CD14-positive monocyte (primary cell): ENCODE measurements around the gene PPA2. TPM values are rescaled to one million over a fixed set of nuclear protein-coding genes. Genes with fewer than 3 reads are reported as not detected.
A peak's percentile ranks its signal among the peaks of the same experiment; 100 is the strongest.

Experiments used
- DNase-seq, 3 donors: peaks; one replicate each; pipeline ENCODE4 v3.0.0-alpha.2; 2011 to 2022
- H2AFZ ChIP-seq: 2 replicates; pipeline ENCODE4 v1.6.0; 2012; ENCODE audit warnings: mild to moderate bottlenecking, low read depth, low read length, inconsistent platforms; ENCODE audit not compliant: insufficient read depth, poor library complexity, severe bottlenecking
- H3K27ac ChIP-seq, 2 donors: 1 replicate in 1 of 2; 2 replicates in 1 of 2; pipeline ENCODE4 v1.5.1; 2012 to 2013; ENCODE audit warnings: low read length in 2 of 2, control low read depth in 1 of 2, inconsistent platforms in 1 of 2, low read depth in 1 of 2, mild to moderate bottlenecking in 1 of 2
- H3K27me3 ChIP-seq, 2 donors: one replicate each; pipeline versions ENCODE4 v1.6.0 to v1.6.1; 2011 to 2013; ENCODE audit warnings: low read length in 2 of 2; ENCODE audit not compliant: control insufficient read depth in 2 of 2, insufficient read depth in 2 of 2
- H3K36me3 ChIP-seq, 2 donors: replicated peaks in 1 of 2; 1 replicate in 1 of 2; 2 replicates in 1 of 2; pipeline versions ENCODE4 v1.5.1 to v1.6.1; 2012 to 2013; ENCODE audit warnings: low read length in 2 of 2, control low read depth in 1 of 2, inconsistent platforms in 1 of 2, mild to moderate bottlenecking in 1 of 2; ENCODE audit not compliant: insufficient read depth in 2 of 2, control insufficient read depth in 1 of 2
- H3K4me1 ChIP-seq, 2 donors: 1 replicate in 1 of 2; 2 replicates in 1 of 2; pipeline versions ENCODE4 v1.5.1 to v1.6.1; 2012 to 2013; ENCODE audit warnings: low read length in 2 of 2, control low read depth in 1 of 2, inconsistent platforms in 1 of 2, mild to moderate bottlenecking in 1 of 2, moderate library complexity in 1 of 2; ENCODE audit not compliant: insufficient read depth in 2 of 2, control insufficient read depth in 1 of 2
- H3K4me2 ChIP-seq: replicated peaks from 2 replicates; pipeline ENCODE3; 2012; ENCODE audit warnings: low read length, moderate library complexity, mild to moderate bottlenecking; ENCODE audit not compliant: poor library complexity, severe bottlenecking; ENCODE audit errors: extremely low read depth
- H3K4me3 ChIP-seq, 3 experiments: fragments of 200-600 bp in 1 of 3; sonication (generic) in 1 of 3; replicated peaks in 1 of 3; 1 replicate in 2 of 3; 2 replicates in 1 of 3; pipeline ENCODE4 v1.5.1; 2011 to 2013; ENCODE audit warnings: low read length in 3 of 3, mild to moderate bottlenecking in 3 of 3, control low read depth in 2 of 3, low read depth in 2 of 3, inconsistent platforms in 1 of 3, moderate library complexity in 1 of 3
- H3K79me2 ChIP-seq: 2 replicates; pipeline ENCODE4 v1.6.0; 2012; ENCODE audit warnings: mild to moderate bottlenecking, control low read depth, inconsistent platforms, low read length, moderate library complexity; ENCODE audit not compliant: insufficient read depth
- H3K9ac ChIP-seq: 2 replicates; pipeline ENCODE4 v1.6.0; 2017; ENCODE audit warnings: low read length, mild to moderate bottlenecking; ENCODE audit not compliant: insufficient read depth, poor library complexity, severe bottlenecking
- H3K9me3 ChIP-seq, 2 donors: replicated peaks in 1 of 2; 1 replicate in 1 of 2; 2 replicates in 1 of 2; pipeline versions ENCODE4 v1.5.1 to v1.6.1; 2012 to 2013; ENCODE audit warnings: low read length in 2 of 2, control low read depth in 1 of 2; ENCODE audit not compliant: control insufficient read depth in 1 of 2, insufficient read depth in 1 of 2
- H4K20me1 ChIP-seq: 2 replicates; pipeline ENCODE4 v1.6.0; 2012; ENCODE audit warnings: mild to moderate bottlenecking, low read length, control low read depth, moderate library complexity; ENCODE audit not compliant: insufficient read depth
- H3K27ac Mint-ChIP-seq, 7 donors: one replicate each; pipeline ENCODE4 v1.8.0; 2020; ENCODE audit warnings: mild to moderate bottlenecking in 7 of 7, mixed read lengths in 7 of 7, moderate library complexity in 6 of 7, inconsistent platforms in 2 of 7
- H3K27me3 Mint-ChIP-seq, 3 donors: one replicate each; pipeline ENCODE4 v1.8.0; 2021 to 2022; ENCODE audit warnings: low read depth in 3 of 3, mild to moderate bottlenecking in 3 of 3, mixed read lengths in 3 of 3, moderate library complexity in 3 of 3, inconsistent platforms in 1 of 3
- H3K36me3 Mint-ChIP-seq, 2 donors: one replicate each; pipeline ENCODE4 v1.8.0; 2020; ENCODE audit warnings: mixed read lengths in 2 of 2, inconsistent platforms in 1 of 2, mild to moderate bottlenecking in 1 of 2
- H3K4me1 Mint-ChIP-seq: one replicate; pipeline ENCODE4 v1.8.0; 2020; ENCODE audit warnings: mild to moderate bottlenecking, mixed read lengths
- H3K4me3 Mint-ChIP-seq, 2 donors: one replicate each; pipeline ENCODE4 v1.8.0; 2020; ENCODE audit warnings: mild to moderate bottlenecking in 2 of 2, mixed read lengths in 2 of 2, moderate library complexity in 1 of 2
- H3K9me3 Mint-ChIP-seq, 7 donors: one replicate each; pipeline ENCODE4 v1.8.0; 2020 to 2022; ENCODE audit warnings: mixed read lengths in 7 of 7, mild to moderate bottlenecking in 6 of 7, moderate library complexity in 6 of 7, inconsistent platforms in 2 of 7
- WGBS: methylation state at CpG from one replicate; pipeline ENCODE4 v1.1.5; 2013; ENCODE audit warnings: missing lambda C conversion rate; ENCODE audit not compliant: insufficient coverage; 5-methylcytosine and 5-hydroxymethylcytosine counted together
- intact Hi-C, 2 donors: fragments of 100-400 bp; cut with micrococcal nuclease; formaldehyde crosslinking; loops; one replicate each; pipeline versions ENCODE4 v1.15.0 to v1.15.1; 2023
- polyA plus RNA-seq, 3 donors: library from polyadenylated mRNA; depleted of rRNA in 1 of 3; unstranded in 2 of 3; stranded (reverse) in 1 of 3; fragments of 300-500 nt in 2 of 3; fragments of >200 nt in 1 of 3; fragmentation: Illumina TruSeq in 2 of 3; gene quantifications; 1 replicate in 2 of 3; 2 replicates in 1 of 3; pipeline ENCODE4 v1.2.3, GENCODE V29; 2012 to 2021
- TF ChIP-seq, protein P1 (sequence below): fragments of 200-600 bp; IDR thresholded peaks from one replicate; pipeline ENCODE4 v1.8.0; 2022; ENCODE audit warnings: antibody characterized with exemption, mild to moderate bottlenecking

Gene PPA2
- polyA plus RNA-seq, 3 donors, result 24.8 to 128 (median 110) TPM

- TF ChIP-seq, protein P1, sequence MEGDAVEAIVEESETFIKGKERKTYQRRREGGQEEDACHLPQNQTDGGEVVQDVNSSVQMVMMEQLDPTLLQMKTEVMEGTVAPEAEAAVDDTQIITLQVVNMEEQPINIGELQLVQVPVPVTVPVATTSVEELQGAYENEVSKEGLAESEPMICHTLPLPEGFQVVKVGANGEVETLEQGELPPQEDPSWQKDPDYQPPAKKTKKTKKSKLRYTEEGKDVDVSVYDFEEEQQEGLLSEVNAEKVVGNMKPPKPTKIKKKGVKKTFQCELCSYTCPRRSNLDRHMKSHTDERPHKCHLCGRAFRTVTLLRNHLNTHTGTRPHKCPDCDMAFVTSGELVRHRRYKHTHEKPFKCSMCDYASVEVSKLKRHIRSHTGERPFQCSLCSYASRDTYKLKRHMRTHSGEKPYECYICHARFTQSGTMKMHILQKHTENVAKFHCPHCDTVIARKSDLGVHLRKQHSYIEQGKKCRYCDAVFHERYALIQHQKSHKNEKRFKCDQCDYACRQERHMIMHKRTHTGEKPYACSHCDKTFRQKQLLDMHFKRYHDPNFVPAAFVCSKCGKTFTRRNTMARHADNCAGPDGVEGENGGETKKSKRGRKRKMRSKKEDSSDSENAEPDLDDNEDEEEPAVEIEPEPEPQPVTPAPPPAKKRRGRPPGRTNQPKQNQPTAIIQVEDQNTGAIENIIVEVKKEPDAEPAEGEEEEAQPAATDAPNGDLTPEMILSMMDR, result no peak
- Histone ChIP-seq H2AFZ (no peak overlapping the region), H3K4me2 (no peak overlapping the region), H3K36me3 (no peaks in the 10 kb centered on the region), H3K9me3 (peaks cover 0 to 6% of the 10 kb centered on the region in 2 donors), H3K9ac (no peak overlapping the region), H3K27ac (no peak overlapping the region), H3K27me3 (no peaks in the 10 kb centered on the region), H3K4me3 (no peak overlapping the region), H4K20me1 (no peaks in the 10 kb centered on the region), H3K4me1 (no peaks in the 10 kb centered on the region), H3K79me2 (no peaks in the 10 kb centered on the region)
- Mint-ChIP-seq H3K4me3 (no peak overlapping the region), H3K4me1 (peaks cover 5% of the 10 kb centered on the region), H3K36me3 (no peaks in the 10 kb centered on the region), H3K27me3 (peaks cover 0 to 1% (median 0%) of the 10 kb centered on the region in 3 donors), H3K27ac (peak overlapping the region in 4 of 7 donors; percentile 12 to 51 (median 39)), H3K9me3 (peaks cover 8 to 25% (median 16%) of the 10 kb centered on the region in 7 donors)
- intact Hi-C loops, result no loop called here
- 14% methylated on average over 1 of the region's 3 CpGs for WGBS
- DNase-seq, result peak; percentile 27 to 54 (median 30)
These were observed 10.0 kb upstream of the PPA2 start for GRCh38 chr4:105483840-105484239.

- peaks cover 42% of the 10 kb centered on the region for H3K4me1 Mint-ChIP-seq
- peaks cover 0 to 2% (median 0%) of the 10 kb centered on the region in 7 donors for H3K9me3 Mint-ChIP-seq
- WGBS, result 1% methylated on average over 15 of the region's 23 CpGs
- peak overlapping the region; percentile 91 for H2AFZ ChIP-seq
- H3K36me3 ChIP-seq, result no peaks in the 10 kb centered on the region
- H3K4me1 ChIP-seq, result peaks cover 37 to 43% of the 10 kb centered on the region in 2 donors
- H3K27me3 ChIP-seq, result no peaks in the 10 kb centered on the region
- TF ChIP-seq, protein P1, result peak; percentile 92
- peak overlapping the region in 5 of 7 donors; percentile 86 to 99 (median 98) for H3K27ac Mint-ChIP-seq
- peaks cover 47% of the 10 kb centered on the region for H3K79me2 ChIP-seq
- H3K27ac ChIP-seq, result peak overlapping the region; percentile 96 to 98
- peak overlapping the region; percentile 87 for H3K4me2 ChIP-seq
- peak overlapping the region; percentile 93 to 95 (median 94) for H3K4me3 ChIP-seq
- peaks cover 16% of the 10 kb centered on the region for H4K20me1 ChIP-seq
- peaks cover 0 to 3% (median 1%) of the 10 kb centered on the region in 3 donors for H3K27me3 Mint-ChIP-seq
- intact Hi-C loops, result loop anchor here in 1 of 2 donors (5.0 to 10.0 kb wide), 2 partner anchors 282 to 329 kb away; partner anchors contain the start of gene TET2
- no peaks in the 10 kb centered on the region for H3K36me3 Mint-ChIP-seq
- peak in 2 of 3 donors; percentile 76 to 81 for DNase-seq
- no peaks in the 10 kb centered on the region for H3K9me3 ChIP-seq
- H3K4me3 Mint-ChIP-seq, result peak overlapping the region; percentile 97 to 98
- H3K9ac ChIP-seq, result peak overlapping the region; percentile 96
These were observed 247 bp upstream of the PPA2 start for GRCh38 chr4:105474099-105474518.
